GM19328 (cell line): ENCODE data around the gene ABLIM3.

Source experiments
- ATAC-seq: cut with Tn5 transposase; IDR thresholded peaks from one replicate; pipeline ENCODE4 v1.9.1; 2021; ENCODE audit warnings: mild to moderate bottlenecking, moderate library complexity; ENCODE audit not compliant: unreplicated experiment

The ABLIM3 gene

DNA sequence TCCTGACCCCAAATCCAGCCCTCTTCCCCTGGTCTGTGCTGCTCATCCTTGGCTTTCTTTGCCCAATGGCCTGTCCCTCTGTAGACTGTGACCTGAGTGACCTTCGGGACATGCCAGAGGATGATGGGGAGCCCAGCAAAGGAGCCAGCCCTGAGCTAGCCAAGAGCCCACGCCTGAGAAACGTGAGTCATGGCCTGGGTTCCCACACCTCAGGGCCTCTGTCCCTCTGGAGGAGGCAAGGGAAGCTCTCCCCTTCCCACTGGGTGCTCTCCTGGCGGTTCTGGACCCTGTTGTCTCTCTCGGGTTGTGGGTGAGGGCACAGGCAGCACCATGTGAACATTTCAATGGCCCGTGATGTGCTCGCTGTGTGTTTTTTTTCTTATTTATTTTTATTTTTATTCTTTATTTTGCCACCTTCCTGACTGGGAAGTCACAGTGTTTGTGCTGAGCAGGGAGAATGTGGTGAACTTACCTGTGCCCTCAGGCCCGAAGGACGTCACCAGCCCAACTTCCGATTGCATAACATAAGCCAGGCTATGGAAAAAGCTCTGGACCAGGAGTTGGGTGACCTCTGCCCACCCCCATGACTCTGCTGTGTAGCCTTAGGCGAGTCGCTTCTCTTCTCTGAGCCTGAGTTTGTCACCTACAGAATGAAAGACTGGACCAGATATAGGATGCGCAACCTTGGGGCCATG, 159.9 kb downstream of the ABLIM3 start:
- no peak for ATAC-seq

DNA sequence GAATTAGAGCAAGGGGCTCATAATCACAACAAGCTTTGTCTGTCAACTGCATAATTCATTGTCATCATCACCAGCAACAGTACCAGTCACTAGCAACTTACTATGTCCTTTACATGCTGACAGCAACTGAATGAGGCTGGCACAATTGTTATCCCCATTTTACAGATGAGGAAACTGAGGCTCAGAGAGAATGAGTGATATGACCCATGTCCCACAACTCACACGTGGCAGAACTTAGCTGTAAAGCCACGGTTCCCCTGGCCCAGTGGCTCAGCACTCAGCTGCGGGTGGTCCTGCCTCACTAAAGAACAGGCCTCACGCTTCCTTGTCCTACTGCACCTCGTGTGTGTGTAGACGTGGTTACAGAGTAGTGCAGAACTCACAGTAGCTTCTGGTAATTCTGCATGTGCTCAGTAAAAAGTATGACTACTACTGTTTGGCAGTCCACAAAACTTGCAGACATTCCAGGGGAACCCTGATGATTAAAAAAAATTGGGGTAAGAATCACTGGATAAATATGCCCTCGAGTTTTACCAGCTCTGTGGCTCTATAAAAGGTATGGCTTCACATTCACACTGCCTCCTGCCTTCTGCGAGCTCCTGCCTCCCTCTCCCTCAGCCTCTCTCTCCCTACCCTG, 160.6 kb downstream of the ABLIM3 start:
- no peak for ATAC-seq

DNA sequence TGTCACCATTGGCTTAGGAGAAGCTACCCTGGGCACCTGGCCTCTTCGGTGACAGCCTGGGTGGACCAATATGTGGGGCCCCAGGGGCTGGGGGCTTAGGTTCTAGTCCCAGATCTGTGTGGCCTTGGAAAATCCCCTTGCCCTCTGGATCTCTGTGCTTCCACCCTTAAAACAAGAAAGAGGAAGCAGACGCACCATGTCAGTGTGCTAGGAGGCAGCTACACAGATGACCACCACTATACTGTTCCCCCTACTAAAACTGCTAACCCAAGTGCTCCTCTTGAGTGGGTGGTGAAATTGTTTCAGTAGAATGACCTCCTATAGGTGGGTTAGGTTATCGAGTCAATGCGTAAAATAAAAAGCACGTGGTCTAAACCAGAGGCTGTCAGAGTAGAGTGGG, 161.3 kb downstream of the ABLIM3 start:
- ATAC-seq, result no peak

DNA sequence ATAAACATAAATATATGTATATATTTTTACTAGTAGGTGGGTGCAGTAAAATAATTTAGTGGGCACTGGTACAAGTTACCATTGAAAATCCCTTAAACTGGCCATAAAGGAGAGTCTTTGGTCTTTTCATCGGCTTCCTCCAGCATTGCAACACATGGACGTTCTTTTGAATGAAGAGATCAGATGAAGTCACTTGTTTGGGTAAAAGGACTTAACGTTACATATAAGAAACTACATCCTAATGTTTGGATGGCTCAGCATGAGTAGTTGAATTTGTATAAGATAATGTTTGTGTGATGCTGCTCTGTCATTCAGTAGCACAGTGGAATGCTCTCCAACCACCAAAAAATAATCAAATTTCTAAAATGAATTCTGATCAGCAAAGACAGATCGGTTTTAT, 161.9 kb downstream of the ABLIM3 start:
- no peak for ATAC-seq

DNA sequence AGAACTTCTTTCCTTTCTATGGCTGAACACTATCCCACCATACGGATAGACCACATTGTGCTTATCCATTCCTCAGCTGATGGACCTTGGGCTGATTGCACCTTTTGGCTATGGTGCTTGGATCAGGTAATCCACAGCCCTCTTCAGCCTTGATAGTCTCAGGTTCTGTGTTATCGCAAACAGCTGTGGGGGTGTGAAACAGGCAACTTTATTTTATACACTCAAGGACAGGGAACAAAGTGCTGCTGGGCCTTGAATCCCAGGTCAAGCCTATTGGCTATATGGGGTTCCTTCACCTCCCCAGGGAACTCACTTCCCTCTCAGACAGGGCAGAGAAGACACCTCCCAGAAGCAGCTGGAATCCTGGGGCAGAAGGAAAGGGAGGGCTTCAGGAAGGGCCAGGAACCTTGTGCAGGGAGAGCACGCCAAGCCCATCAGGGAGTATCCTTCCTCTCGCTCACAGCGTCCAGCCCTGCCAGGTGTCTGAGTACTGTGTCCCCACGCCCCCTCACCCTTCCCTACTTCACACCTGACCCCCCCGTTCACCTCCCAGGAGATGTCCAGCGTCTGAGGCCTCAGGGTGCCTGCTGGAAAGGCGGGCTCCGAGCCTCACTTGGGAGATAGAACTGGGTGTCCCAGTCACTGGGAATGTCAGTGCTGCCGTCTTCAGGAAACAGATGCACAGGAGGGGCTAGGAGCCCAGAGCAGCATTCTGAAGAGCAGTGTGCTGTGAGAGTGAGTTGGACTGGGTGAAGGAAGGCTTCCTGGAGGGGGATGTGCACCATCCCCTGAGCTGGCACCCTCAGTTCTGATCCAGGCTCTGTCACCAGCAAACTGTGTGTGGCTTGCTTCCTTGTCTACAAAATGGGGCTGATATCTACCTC, 163.1 kb downstream of the ABLIM3 start:
- no peak for ATAC-seq

DNA sequence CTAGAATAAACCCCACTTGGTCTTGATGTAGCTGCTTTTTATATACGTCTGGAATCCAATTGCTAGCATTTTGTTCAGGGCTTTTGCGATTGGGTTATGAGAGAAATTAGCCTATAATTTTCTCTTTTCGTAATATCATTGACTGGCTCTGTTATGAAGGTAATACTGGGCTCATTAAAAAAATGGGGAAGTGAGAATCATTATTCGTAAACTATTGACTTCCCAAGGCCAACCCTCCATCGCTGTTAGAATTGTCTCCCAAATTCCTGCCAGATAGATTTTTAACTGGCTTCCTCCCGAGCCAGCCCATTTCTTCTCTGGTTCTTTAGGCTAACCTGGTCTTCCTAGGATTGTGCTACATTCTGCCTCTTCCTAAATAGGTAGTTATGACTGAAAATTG, 168.1 kb downstream of the ABLIM3 start:
- ATAC-seq, result no peak
